DOHH2 (cell line): ENCODE data around the gene KAT2B.

ENCODE experiments used
- EZH2phosphoT487 ChIP-seq: fragments of 200-600 bp; sonication (generic); IDR thresholded peaks from 2 replicates; pipeline ENCODE4 v1.6.1; 2017; ENCODE audit warnings: borderline replicate concordance, mild to moderate bottlenecking, antibody characterized with exemption, low read length, moderate library complexity, mixed read lengths
- TF ChIP-seq, protein P1 (sequence below): fragments of 200-600 bp; sonication (generic); IDR thresholded peaks from one replicate; pipeline ENCODE4 v1.5.1; 2014; ENCODE audit warnings: antibody characterized with exemption, mild to moderate bottlenecking, low read depth, low read length; ENCODE audit not compliant: poor library complexity, severe bottlenecking

- TF ChIP-seq, protein P1, sequence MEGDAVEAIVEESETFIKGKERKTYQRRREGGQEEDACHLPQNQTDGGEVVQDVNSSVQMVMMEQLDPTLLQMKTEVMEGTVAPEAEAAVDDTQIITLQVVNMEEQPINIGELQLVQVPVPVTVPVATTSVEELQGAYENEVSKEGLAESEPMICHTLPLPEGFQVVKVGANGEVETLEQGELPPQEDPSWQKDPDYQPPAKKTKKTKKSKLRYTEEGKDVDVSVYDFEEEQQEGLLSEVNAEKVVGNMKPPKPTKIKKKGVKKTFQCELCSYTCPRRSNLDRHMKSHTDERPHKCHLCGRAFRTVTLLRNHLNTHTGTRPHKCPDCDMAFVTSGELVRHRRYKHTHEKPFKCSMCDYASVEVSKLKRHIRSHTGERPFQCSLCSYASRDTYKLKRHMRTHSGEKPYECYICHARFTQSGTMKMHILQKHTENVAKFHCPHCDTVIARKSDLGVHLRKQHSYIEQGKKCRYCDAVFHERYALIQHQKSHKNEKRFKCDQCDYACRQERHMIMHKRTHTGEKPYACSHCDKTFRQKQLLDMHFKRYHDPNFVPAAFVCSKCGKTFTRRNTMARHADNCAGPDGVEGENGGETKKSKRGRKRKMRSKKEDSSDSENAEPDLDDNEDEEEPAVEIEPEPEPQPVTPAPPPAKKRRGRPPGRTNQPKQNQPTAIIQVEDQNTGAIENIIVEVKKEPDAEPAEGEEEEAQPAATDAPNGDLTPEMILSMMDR = no peak
- TF ChIP-seq EZH2phosphoT487 = no peak
Measured at GRCh38 chr3:20146301-20146700, 106.1 kb downstream of the KAT2B start.
